ENCODE results near the gene MSANTD7. TPM values are rescaled to one million over a fixed set of nuclear protein-coding genes. Genes with fewer than 3 reads are reported as not detected.

MSANTD7 gene
- total RNA-seq, 4 donors from 2014 or later = 8.7 to 12.2 (median 10.7) TPM

DNA sequence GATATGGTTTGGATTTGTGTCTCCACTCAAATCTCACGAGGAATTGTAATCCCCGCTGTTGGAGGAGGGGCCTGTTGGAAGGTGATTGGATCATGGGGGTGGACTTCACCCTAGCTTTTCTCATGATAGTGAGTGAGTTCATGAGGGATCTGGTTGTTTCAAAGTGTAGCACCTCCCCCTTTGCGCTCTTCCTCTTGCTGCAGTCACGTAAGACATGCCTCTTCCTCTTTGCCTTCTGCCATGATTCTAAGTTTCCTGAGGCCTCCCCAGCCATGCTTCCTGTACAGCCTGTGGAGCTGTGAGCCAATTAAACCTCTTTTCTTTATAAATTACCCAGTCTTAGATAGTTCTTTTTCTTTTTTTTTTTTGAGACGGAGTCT, 17.3 kb upstream of the MSANTD7 start:
- H3K4me3 ChIP-seq (ENCODE audit: low read depth, poor library complexity, severe bottlenecking) = no peak overlapping the region
- WGBS, 2 donors = 91 to 95% methylated on average over 5 of the region's 5 CpGs
- DNase-seq (ENCODE audit: low spot score in 2 of 2) = no peak
- TF ChIP-seq, protein P1, sequence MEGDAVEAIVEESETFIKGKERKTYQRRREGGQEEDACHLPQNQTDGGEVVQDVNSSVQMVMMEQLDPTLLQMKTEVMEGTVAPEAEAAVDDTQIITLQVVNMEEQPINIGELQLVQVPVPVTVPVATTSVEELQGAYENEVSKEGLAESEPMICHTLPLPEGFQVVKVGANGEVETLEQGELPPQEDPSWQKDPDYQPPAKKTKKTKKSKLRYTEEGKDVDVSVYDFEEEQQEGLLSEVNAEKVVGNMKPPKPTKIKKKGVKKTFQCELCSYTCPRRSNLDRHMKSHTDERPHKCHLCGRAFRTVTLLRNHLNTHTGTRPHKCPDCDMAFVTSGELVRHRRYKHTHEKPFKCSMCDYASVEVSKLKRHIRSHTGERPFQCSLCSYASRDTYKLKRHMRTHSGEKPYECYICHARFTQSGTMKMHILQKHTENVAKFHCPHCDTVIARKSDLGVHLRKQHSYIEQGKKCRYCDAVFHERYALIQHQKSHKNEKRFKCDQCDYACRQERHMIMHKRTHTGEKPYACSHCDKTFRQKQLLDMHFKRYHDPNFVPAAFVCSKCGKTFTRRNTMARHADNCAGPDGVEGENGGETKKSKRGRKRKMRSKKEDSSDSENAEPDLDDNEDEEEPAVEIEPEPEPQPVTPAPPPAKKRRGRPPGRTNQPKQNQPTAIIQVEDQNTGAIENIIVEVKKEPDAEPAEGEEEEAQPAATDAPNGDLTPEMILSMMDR (IDR thresholded peaks at IDR 0.05) = no peak
- no peak for TF ChIP-seq POLR2A (IDR thresholded peaks at IDR 0.05)
- intact Hi-C loops (cut with DNase I; ENCODE audit: low total_unique reads) = loop anchor here (5.0 to 10.0 kb wide), 2 partner anchors 326 to 568 kb away; no protein-coding TSS in a partner anchor

DNA sequence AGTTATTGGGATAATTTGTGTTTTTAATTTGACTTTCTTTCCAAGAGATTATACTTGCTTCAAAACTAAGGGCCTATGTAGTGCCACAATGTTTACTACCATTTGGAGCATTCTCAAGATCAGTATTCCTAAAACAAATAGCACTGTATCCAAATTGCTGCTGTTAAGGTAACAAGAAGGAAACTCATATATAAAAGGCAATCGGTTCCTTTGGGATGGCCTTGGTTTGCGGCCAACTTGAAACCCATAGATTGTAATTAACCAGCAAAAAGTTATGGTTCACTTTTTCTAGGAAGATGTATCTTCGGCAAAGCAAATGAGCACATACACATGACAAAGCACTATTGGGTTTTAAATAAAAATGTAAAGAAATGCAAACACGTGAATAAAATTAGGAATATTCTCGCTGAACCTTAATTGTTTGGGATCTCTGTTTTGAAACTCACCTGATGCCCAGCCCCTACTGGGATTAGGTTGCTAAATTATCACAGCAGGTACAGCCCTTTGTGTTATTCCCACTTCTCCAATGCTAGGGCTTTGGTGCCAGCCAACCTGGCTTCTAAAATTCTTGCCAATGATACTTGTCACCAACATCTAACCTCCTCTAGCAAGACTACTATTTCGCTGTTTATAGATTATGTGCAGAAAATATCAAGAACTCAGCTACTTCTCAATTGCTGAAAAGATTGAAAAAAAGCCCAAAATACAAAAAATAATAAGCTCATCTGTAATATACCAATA, 16.3 kb upstream of the MSANTD7 start:
- no peak overlapping the region for H3K4me3 ChIP-seq (ENCODE audit: low read depth, poor library complexity, severe bottlenecking)
- TF ChIP-seq, protein P1 (IDR thresholded peaks at IDR 0.05) = no peak
- no peak for TF ChIP-seq POLR2A (IDR thresholded peaks at IDR 0.05)
- DNase-seq (ENCODE audit: low spot score in 2 of 2) = no peak
- intact Hi-C loops (cut with DNase I; ENCODE audit: low total_unique reads) = loop anchor here (5.0 to 10.0 kb wide), 2 partner anchors 327 to 570 kb away; no protein-coding TSS in a partner anchor
- WGBS, 2 donors = 80 to 83% methylated on average over 6 of the region's 6 CpGs

DNA sequence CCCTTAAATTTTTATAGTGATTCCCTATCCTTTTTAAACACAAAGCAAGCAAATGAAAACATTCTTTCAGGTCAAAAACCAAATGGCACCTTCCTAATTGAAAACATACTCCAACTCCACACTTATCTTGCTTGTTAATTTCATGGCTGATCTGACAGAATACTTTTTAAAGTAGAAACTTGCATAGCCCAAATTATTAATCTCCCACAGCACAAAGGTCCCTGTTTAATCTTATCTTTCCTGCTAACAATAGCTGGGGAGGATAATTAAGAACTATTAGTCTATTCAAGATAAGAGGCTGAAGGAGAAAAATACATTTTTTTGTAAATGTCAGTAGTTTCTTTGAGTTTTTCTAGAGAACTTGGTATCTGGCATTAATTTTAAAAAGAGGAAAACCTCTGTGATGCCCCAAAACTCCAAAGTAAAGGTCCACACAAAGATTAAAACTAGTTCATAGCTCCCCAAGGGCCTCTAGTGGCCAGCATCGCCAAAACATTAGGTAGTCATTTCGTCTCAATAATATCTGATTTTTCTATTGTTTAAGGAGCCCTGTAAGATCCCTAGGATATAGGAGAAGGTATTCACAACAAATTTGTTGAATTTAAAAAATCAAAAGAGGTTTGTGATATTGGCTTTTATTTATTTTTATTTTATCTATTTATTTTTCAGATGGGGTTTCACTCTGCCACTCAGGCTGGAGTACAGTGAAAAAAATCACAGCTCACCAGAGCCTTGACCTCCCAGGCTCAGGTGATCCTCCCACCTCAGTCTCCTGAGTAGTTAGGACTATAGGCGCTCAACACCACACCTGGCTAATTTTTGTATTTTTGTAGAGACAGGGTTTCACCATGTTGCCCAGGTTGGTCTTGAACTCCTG, 15.0 kb upstream of the MSANTD7 start:
- intact Hi-C loops (cut with DNase I; ENCODE audit: low total_unique reads) = loop anchor here (5.0 to 10.0 kb wide), 2 partner anchors 328 to 571 kb away; no protein-coding TSS in a partner anchor
- 36 to 38% methylated on average over 3 of the region's 3 CpGs for WGBS, 2 donors

DNA sequence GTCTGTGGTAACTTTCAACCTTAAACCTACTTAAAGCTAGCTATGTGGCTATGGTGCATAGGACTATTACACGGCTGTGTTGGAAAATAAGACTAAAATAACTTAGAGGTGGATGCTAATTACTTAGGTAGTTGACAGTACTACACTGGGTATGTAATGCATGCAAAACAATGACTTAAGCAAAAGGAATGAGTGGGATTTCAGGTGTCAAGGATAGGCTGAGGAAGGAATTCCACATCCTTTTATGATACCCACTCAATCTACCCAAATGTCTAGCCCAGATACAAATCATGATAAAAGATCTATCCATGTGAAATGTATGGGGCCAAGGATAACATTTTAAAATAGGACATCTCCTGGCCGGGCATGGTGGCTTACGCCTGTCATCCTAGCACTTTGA, 14.1 kb upstream of the MSANTD7 start:
- no peak for TF ChIP-seq POLR2A (IDR thresholded peaks at IDR 0.05)
- TF ChIP-seq, protein P1 (IDR thresholded peaks at IDR 0.05) = no peak
- WGBS, 2 donors = 65 to 94% methylated on average over 3 of the region's 3 CpGs

More for the DNA sequence above, 15.0 kb upstream of the MSANTD7 start:
- TF ChIP-seq, protein P1 (IDR thresholded peaks at IDR 0.05) = no peak
- TF ChIP-seq POLR2A (IDR thresholded peaks at IDR 0.05) = no peak
- DNase-seq (ENCODE audit: low spot score in 2 of 2) = no peak
- H3K4me3 ChIP-seq (ENCODE audit: low read depth, poor library complexity, severe bottlenecking) = no peak overlapping the region

DNA sequence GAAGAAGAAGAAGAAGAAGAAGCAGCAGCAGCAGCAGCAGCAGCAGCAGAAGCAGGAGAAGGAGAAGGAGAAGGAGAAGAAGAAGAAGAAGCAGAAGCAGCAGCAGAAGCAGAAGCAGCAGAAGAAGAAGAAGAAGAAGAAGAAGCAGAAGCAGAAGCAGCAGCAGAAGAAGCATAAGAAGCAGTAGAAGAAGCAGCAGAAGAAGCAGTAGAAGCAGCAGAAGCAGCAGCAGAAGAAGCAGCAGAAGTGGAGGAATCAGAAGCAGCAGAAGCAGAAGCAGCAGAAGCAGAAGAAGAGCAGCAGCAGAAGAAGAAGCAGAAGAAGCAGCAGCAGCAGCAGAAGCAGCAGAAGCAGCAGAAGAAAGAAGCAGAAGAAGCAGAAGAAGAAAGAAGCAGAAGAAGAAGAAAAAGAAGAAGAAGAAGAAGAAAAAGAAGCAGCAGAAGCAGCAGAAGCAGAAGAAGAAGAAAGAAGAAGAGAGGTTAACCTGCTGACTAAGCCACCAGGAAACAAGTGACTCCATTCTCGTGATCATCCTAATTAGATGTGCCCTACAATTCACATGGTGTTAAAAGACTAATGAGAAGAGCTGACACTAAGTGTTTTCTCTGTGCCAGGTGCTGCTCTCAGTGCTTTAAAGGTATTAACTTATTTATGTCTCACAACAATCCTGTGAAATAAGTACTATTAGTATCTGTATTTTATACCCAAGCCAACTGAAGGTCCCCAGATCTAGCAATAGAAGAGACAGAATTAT, 11.9 kb upstream of the MSANTD7 start:
- WGBS, 2 donors = 65 to 68% methylated on average over 1 of the region's 1 CpG
- H3K4me3 ChIP-seq (ENCODE audit: low read depth, poor library complexity, severe bottlenecking) = no peak overlapping the region
- intact Hi-C loops (cut with DNase I; ENCODE audit: low total_unique reads) = loop anchor here (10.0 kb wide), 1 partner anchor 331 kb away; no protein-coding TSS in a partner anchor
- DNase-seq (ENCODE audit: low spot score in 2 of 2) = no peak
- TF ChIP-seq POLR2A (IDR thresholded peaks at IDR 0.05) = no peak
- TF ChIP-seq, protein P1 (IDR thresholded peaks at IDR 0.05) = no peak

More for the DNA sequence above, 14.1 kb upstream of the MSANTD7 start:
- no peak overlapping the region for H3K4me3 ChIP-seq (ENCODE audit: low read depth, poor library complexity, severe bottlenecking)
- no peak for DNase-seq (ENCODE audit: low spot score in 2 of 2)
- intact Hi-C loops (cut with DNase I; ENCODE audit: low total_unique reads) = loop anchor here (5.0 to 10.0 kb wide), 2 partner anchors 329 to 572 kb away; no protein-coding TSS in a partner anchor
